Fibroblast of lung (primary cell): ENCODE measurements around the gene TMEM132C.

Experiments
- EZH2 ChIP-seq: IDR thresholded peaks from 2 replicates; pipeline ENCODE4 v1.5.1; 2012; ENCODE audit warnings: low read length, control low read depth, mild to moderate bottlenecking; ENCODE audit errors: missing control alignments
- TF ChIP-seq, protein P1 (sequence below), 2 donors: IDR thresholded peaks in 1 of 2; conservative IDR thresholded peaks in 1 of 2; 1 replicate in 1 of 2; 2 replicates in 1 of 2; pipeline ENCODE4 v1.5.1; 2011 to 2012; ENCODE audit warnings: low read length in 2 of 2, control low read depth in 1 of 2, inconsistent platforms in 1 of 2, low read depth in 1 of 2, mild to moderate bottlenecking in 1 of 2

DNA sequence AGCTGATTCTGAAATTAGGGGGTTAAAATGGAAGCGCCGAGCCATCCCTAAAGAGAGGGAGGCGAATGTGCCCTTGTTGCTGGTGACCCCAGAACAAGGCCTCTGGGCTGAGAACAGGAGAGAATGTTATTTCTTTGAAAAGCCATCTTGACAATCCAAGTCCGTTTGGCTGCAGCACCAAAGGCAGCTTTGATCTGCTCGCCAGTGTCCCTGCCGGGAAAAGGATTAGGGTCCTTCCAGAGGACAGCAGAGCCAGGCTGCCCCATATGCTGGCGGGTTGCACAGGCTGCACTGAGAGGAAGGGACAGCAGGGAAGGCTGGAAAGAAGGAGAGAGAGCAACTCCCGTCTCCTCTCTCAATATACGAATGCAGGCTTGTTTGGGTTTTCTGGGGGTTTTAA is 141.7 kb downstream of the TMEM132C start:
- TF ChIP-seq, protein P1, sequence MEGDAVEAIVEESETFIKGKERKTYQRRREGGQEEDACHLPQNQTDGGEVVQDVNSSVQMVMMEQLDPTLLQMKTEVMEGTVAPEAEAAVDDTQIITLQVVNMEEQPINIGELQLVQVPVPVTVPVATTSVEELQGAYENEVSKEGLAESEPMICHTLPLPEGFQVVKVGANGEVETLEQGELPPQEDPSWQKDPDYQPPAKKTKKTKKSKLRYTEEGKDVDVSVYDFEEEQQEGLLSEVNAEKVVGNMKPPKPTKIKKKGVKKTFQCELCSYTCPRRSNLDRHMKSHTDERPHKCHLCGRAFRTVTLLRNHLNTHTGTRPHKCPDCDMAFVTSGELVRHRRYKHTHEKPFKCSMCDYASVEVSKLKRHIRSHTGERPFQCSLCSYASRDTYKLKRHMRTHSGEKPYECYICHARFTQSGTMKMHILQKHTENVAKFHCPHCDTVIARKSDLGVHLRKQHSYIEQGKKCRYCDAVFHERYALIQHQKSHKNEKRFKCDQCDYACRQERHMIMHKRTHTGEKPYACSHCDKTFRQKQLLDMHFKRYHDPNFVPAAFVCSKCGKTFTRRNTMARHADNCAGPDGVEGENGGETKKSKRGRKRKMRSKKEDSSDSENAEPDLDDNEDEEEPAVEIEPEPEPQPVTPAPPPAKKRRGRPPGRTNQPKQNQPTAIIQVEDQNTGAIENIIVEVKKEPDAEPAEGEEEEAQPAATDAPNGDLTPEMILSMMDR (conservative IDR thresholded peaks at IDR 0.05 in 1 of 2, IDR thresholded peaks at IDR 0.05 in 1 of 2; ENCODE audit: low read depth in 1 of 2, low read length in 2 of 2) = no peak
- no peak for TF ChIP-seq EZH2
